GM19035 (cell line): ENCODE measurements around the gene NDUFAF7.
"Not testable (repeated sequence)": the region's sequence is repeated elsewhere in the genome, so short reads cannot be mapped to it uniquely, and the experiment has no call there.

Experiments used
- ATAC-seq: cut with Tn5 transposase; IDR thresholded peaks from one replicate; pipeline ENCODE4 v1.9.1; 2021; ENCODE audit not compliant: unreplicated experiment

NDUFAF7 gene

GRCh38 chr2:37276291-37276690 lies 44.8 kb downstream of the NDUFAF7 start:
- no peak for ATAC-seq

- no peak for ATAC-seq
Measured at GRCh38 chr2:37281916-37282315, 50.5 kb downstream of the NDUFAF7 start.

GRCh38 chr2:37282746-37283145 lies 51.3 kb downstream of the NDUFAF7 start:
- ATAC-seq: no peak

GRCh38 chr2:37283207-37283606 lies 51.7 kb downstream of the NDUFAF7 start:
- ATAC-seq: no peak

GRCh38 chr2:37284381-37284780 lies 52.9 kb downstream of the NDUFAF7 start:
- ATAC-seq: no peak

- ATAC-seq: no peak
Measured at GRCh38 chr2:37287966-37288365, 56.5 kb downstream of the NDUFAF7 start.

GRCh38 chr2:37291680-37292079 lies 60.2 kb downstream of the NDUFAF7 start:
- no peak for ATAC-seq

- not testable (repeated sequence) for ATAC-seq
Measured at GRCh38 chr2:37294858-37295257, 63.4 kb downstream of the NDUFAF7 start.

GRCh38 chr2:37295469-37296073 lies 64.1 kb downstream of the NDUFAF7 start:
- no peak for ATAC-seq

GRCh38 chr2:37297632-37298031 lies 66.2 kb downstream of the NDUFAF7 start:
- no peak for ATAC-seq
